Measurements from ENCODE around the gene PRLH.

DNA sequence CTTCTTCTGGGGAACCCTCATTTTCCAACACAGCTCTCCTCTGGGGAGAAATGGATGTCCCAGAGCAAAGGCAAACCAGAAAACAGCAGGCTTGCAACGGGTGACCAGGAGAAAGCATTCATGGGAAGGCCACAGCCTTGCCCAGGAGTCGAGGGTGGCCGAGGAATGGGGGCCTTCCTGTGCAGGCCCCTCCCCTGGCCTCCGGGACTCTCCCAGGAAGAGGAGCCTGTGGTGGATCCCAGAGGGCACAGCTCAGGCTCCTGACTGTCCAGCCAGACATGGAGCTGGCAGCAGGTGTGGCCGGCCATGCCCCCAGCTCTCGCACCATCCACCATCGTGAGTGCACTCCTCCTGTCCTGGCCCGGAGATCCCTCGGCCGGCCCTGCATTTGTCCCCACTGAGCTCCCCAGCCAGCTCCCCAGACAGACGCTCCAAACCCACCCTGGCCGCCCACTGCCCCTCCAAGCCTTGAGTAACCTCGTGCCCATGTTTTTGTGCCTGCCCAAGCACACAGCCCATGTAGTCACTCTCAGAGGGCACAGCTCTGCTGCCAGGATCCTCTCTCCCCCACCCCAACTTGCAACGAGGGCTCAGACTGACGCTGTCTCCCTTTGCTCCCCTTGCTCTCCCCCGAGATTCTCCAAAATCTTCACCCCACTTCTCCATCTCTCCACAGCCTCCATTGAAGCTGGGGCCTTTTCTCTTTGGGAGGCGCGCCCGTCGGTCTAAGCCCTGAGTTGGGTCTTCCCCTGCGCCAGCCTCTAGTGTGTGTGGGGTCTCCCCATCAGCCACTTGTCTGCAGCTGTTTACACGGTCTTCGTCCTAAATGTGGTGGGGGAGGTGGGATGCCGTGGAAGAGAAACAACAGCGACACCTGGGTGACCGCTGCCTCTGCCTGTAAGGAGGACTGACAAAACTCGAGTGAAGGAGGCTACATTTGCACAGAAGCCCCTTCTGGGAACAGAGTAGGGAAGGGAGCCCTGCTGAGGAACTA lies 9.8 kb downstream of the PRLH start:
- TF ChIP-seq POLR2A (IDR thresholded peaks at IDR 0.05; ENCODE audit: low read length) (no peak), GATA1 (IDR thresholded peaks at IDR 0.05; ENCODE audit: low read depth, low read length) (no peak)

Data from erythroblast (primary cell).